Kidney (tissue), 14 donors: ENCODE data around the gene NTNG1. TPM values are rescaled to one million over a fixed set of nuclear protein-coding genes. Genes with fewer than 3 reads are reported as not detected.

Source experiments
- DNase-seq, 5 donors: peaks; one replicate each; pipeline ENCODE4 v3.0.0-alpha.2; 2013 to 2020
- FAIRE-seq: peaks from 2 replicates; lab custom pipeline; 2012; peaks lifted over from hg19 to GRCh38; lab: Jason Lieb, UNC
- H3K27ac ChIP-seq, 2 donors: one replicate each; pipeline ENCODE4 v1.7.0; 2013; ENCODE audit warnings: low read depth in 2 of 2, low read length in 2 of 2, inconsistent platforms in 1 of 2
- H3K27me3 ChIP-seq: one replicate; pipeline ENCODE4 v1.7.1; 2013; ENCODE audit warnings: low read length, inconsistent platforms; ENCODE audit not compliant: control insufficient read depth, insufficient read depth
- H3K36me3 ChIP-seq, 3 donors: one replicate each; pipeline versions ENCODE4 v1.7.0 to v1.7.1; 2013; ENCODE audit warnings: low read length in 3 of 3, control low read depth in 1 of 3, inconsistent platforms in 1 of 3; ENCODE audit not compliant: insufficient read depth in 3 of 3, control insufficient read depth in 2 of 3
- H3K4me1 ChIP-seq, 3 donors: one replicate each; pipeline versions ENCODE4 v1.7.0 to v1.7.1; 2013; ENCODE audit warnings: low read length in 3 of 3, inconsistent platforms in 1 of 3, low read depth in 1 of 3; ENCODE audit not compliant: control insufficient read depth in 2 of 3, insufficient read depth in 2 of 3
- H3K4me3 ChIP-seq, 3 donors: one replicate each; pipeline versions ENCODE4 v1.7.0 to v1.8.1; 2013; ENCODE audit warnings: low read length in 3 of 3, control low read depth in 1 of 3, inconsistent platforms in 1 of 3
- H3K9ac ChIP-seq, 3 donors: one replicate each; pipeline versions ENCODE4 v1.7.0 to v1.7.1; 2013; ENCODE audit warnings: low read length in 3 of 3, control low read depth in 1 of 3, inconsistent platforms in 1 of 3
- H3K9me3 ChIP-seq, 3 donors: one replicate each; pipeline versions ENCODE4 v1.7.0 to v1.7.1; 2013; ENCODE audit warnings: low read length in 3 of 3, control low read depth in 1 of 3, inconsistent platforms in 1 of 3; ENCODE audit not compliant: control insufficient read depth in 2 of 3, insufficient read depth in 1 of 3
- CTCF ChIP-seq: IDR thresholded peaks from 3 replicates; pipeline ENCODE4 v1.5.1; 2012; ENCODE audit warnings: mild to moderate bottlenecking, moderate library complexity, borderline replicate concordance; ENCODE audit not compliant: insufficient read depth; ENCODE audit errors: extremely low read depth
- intact Hi-C: fragments of 100-400 bp; cut with DNase I; formaldehyde crosslinking; loops from one replicate; pipeline ENCODE4 v1.11.1; 2022
- polyA plus RNA-seq: library from polyadenylated mRNA; stranded (reverse); fragments of 350-450 nt; fragmentation: Illumina TruSeq; extraction: RNeasy Lipid Tissue Mini Kit (QIAGEN cat#74804); gene quantifications from one replicate; pipeline ENCODE4 v1.2.3, GENCODE V29; 2014; ENCODE audit warnings: low read depth, low replicate concordance; ENCODE audit not compliant: insufficient read depth
- total RNA-seq: library from RNA; stranded (reverse); fragmentation: NEBNext Ultra II Directional; extraction: Animal tissue kit (Norgen Biotek cat#: 25700); gene quantifications from one replicate; pipeline ENCODE4 v1.2.1, GENCODE V29; 2021
- donor health status: control.
- donor health status: control.
- donor health status: control.
- donor health status: control.
- donor health status: control.
- donor health status: DM: yes; HTN: yes; CAD: no.
- donor health status: Normal renal cell carcinoma (clear cell type).

Gene NTNG1
- total and polyA plus RNA-seq, 2 donors from 2014 or later, result 2.8 to 7.7 TPM

- H3K27me3 ChIP-seq, result no peaks in the 10 kb centered on the region
- H3K27ac ChIP-seq, result no peak overlapping the region
- DNase-seq, result no peak
- no peak for FAIRE-seq
- H3K4me3 ChIP-seq, result no peak overlapping the region
- intact Hi-C loops, result no loop called here
- TF ChIP-seq CTCF, result no peak
- no peaks in the 10 kb centered on the region for H3K4me1 ChIP-seq
- no peak overlapping the region for H3K9ac ChIP-seq
- H3K36me3 ChIP-seq, result no peaks in the 10 kb centered on the region
- H3K9me3 ChIP-seq, result no peaks in the 10 kb centered on the region
Measured at GRCh38 chr1:107122225-107122624, 18.6 kb upstream of the NTNG1 start.

GRCh38 chr1:107123741-107124140 lies 17.1 kb upstream of the NTNG1 start:
- no peak for TF ChIP-seq CTCF

GRCh38 chr1:107124694-107125093 lies 16.1 kb upstream of the NTNG1 start:
- Histone ChIP-seq H3K36me3 (no peaks in the 10 kb centered on the region), H3K9ac (no peak overlapping the region), H3K4me1 (no peaks in the 10 kb centered on the region), H3K27me3 (no peaks in the 10 kb centered on the region), H3K27ac (no peak overlapping the region), H3K4me3 (no peak overlapping the region), H3K9me3 (no peaks in the 10 kb centered on the region)
- DNase-seq, result no peak
- no peak for TF ChIP-seq CTCF
- intact Hi-C loops, result no loop called here
- FAIRE-seq, result no peak

More at GRCh38 chr1:107123741-107124140, 17.1 kb upstream of the NTNG1 start:
- H3K9ac ChIP-seq, result no peak overlapping the region
- FAIRE-seq, result no peak
- H3K27me3 ChIP-seq, result no peaks in the 10 kb centered on the region
- H3K9me3 ChIP-seq, result no peaks in the 10 kb centered on the region
- H3K27ac ChIP-seq, result no peak overlapping the region
- no peak for DNase-seq
- no peaks in the 10 kb centered on the region for H3K4me1 ChIP-seq
- no peak overlapping the region for H3K4me3 ChIP-seq
- H3K36me3 ChIP-seq, result no peaks in the 10 kb centered on the region
- intact Hi-C loops, result no loop called here

- Histone ChIP-seq H3K4me3 (no peak overlapping the region), H3K27ac (no peak overlapping the region), H3K36me3 (no peaks in the 10 kb centered on the region), H3K27me3 (no peaks in the 10 kb centered on the region), H3K9ac (no peak overlapping the region), H3K4me1 (no peaks in the 10 kb centered on the region), H3K9me3 (no peaks in the 10 kb centered on the region)
- no peak for TF ChIP-seq CTCF
- intact Hi-C loops, result no loop called here
- no peak for FAIRE-seq
- DNase-seq, result no peak
Measured at GRCh38 chr1:107132195-107132594, 8.6 kb upstream of the NTNG1 start.
